HUES6 (cell line): ENCODE results near the gene SSH2.

Experiments
- H3K27ac ChIP-seq: 2 replicates; pipeline ENCODE4 v1.7.0; 2013; ENCODE audit warnings: low read depth, mild to moderate bottlenecking, low read length, inconsistent platforms
- H3K27me3 ChIP-seq: 2 replicates; pipeline ENCODE4 v1.6.1; 2013; ENCODE audit warnings: low read length; ENCODE audit not compliant: control insufficient read depth, insufficient read depth
- H3K36me3 ChIP-seq: 2 replicates; pipeline ENCODE4 v1.6.1; 2013; ENCODE audit warnings: low read length; ENCODE audit not compliant: control insufficient read depth, insufficient read depth
- H3K4me1 ChIP-seq: 2 replicates; pipeline ENCODE4 v1.6.1; 2013; ENCODE audit warnings: low read length; ENCODE audit not compliant: control insufficient read depth, insufficient read depth
- H3K4me3 ChIP-seq: 2 replicates; pipeline ENCODE4 v1.5.1; 2013; ENCODE audit warnings: low read depth, low read length
- H3K9ac ChIP-seq: one replicate; pipeline ENCODE4 v1.6.1; 2013; ENCODE audit warnings: mild to moderate bottlenecking, low read length
- H3K9me3 ChIP-seq: 2 replicates; pipeline ENCODE4 v1.6.1; 2013; ENCODE audit warnings: low read depth, low read length; ENCODE audit not compliant: control insufficient read depth, insufficient read depth

SSH2 gene

GRCh38 chr17:29757788-29758187, 172.2 kb downstream of the SSH2 start:
- Histone ChIP-seq H3K9ac (no peak overlapping the region), H3K4me1 (peaks cover 7% of the 10 kb centered on the region), H3K36me3 (no peaks in the 10 kb centered on the region), H3K27ac (no peak overlapping the region), H3K27me3 (peaks cover 16% of the 10 kb centered on the region), H3K4me3 (no peak overlapping the region), H3K9me3 (no peaks in the 10 kb centered on the region)

- H3K27me3 ChIP-seq = no peaks in the 10 kb centered on the region
- H3K4me3 ChIP-seq = no peak overlapping the region
- no peak overlapping the region for H3K27ac ChIP-seq
- H3K36me3 ChIP-seq = no peaks in the 10 kb centered on the region
- no peaks in the 10 kb centered on the region for H3K4me1 ChIP-seq
- H3K9ac ChIP-seq = no peak overlapping the region
- no peaks in the 10 kb centered on the region for H3K9me3 ChIP-seq
Measured at GRCh38 chr17:29753845-29754439, 176.1 kb downstream of the SSH2 start.

GRCh38 chr17:29749045-29749825, 180.8 kb downstream of the SSH2 start:
- no peaks in the 10 kb centered on the region for H3K9me3 ChIP-seq
- H3K4me3 ChIP-seq = no peak overlapping the region
- no peak overlapping the region for H3K9ac ChIP-seq
- H3K27ac ChIP-seq = no peak overlapping the region
- peaks cover 3% of the 10 kb centered on the region; the same call in 1 of the 2 replicates for H3K4me1 ChIP-seq
- H3K27me3 ChIP-seq = no peaks in the 10 kb centered on the region
- H3K36me3 ChIP-seq = no peaks in the 10 kb centered on the region

- no peak overlapping the region for H3K27ac ChIP-seq
- H3K9me3 ChIP-seq = no peaks in the 10 kb centered on the region
- no peak overlapping the region for H3K9ac ChIP-seq
- peaks cover 3% of the 10 kb centered on the region; the same call in 1 of the 2 replicates for H3K4me1 ChIP-seq
- H3K27me3 ChIP-seq = no peaks in the 10 kb centered on the region
- H3K4me3 ChIP-seq = no peak overlapping the region
- no peaks in the 10 kb centered on the region for H3K36me3 ChIP-seq
Measured at GRCh38 chr17:29748400-29748799, 181.6 kb downstream of the SSH2 start.

- Histone ChIP-seq H3K9ac (no peak overlapping the region), H3K36me3 (no peaks in the 10 kb centered on the region), H3K4me1 (peaks cover 3% of the 10 kb centered on the region; the same call in 1 of the 2 replicates), H3K27me3 (no peaks in the 10 kb centered on the region), H3K4me3 (no peak overlapping the region), H3K9me3 (no peaks in the 10 kb centered on the region), H3K27ac (no peak overlapping the region)
Measured at GRCh38 chr17:29747660-29748059, 182.4 kb downstream of the SSH2 start.

GRCh38 chr17:29746669-29747068, 183.4 kb downstream of the SSH2 start:
- Histone ChIP-seq H3K9me3 (no peaks in the 10 kb centered on the region), H3K36me3 (no peaks in the 10 kb centered on the region), H3K27ac (no peak overlapping the region), H3K9ac (no peak overlapping the region), H3K4me1 (peaks cover 3% of the 10 kb centered on the region; the same call in 1 of the 2 replicates), H3K27me3 (no peaks in the 10 kb centered on the region), H3K4me3 (no peak overlapping the region)

- Histone ChIP-seq H3K9me3 (no peaks in the 10 kb centered on the region), H3K4me3 (no peak overlapping the region), H3K36me3 (no peaks in the 10 kb centered on the region), H3K27ac (no peak overlapping the region), H3K27me3 (no peaks in the 10 kb centered on the region), H3K4me1 (peaks cover 3% of the 10 kb centered on the region; the same call in 1 of the 2 replicates), H3K9ac (no peak overlapping the region)
Measured at GRCh38 chr17:29744121-29744520, 185.9 kb downstream of the SSH2 start.

- H3K4me3 ChIP-seq = no peak overlapping the region
- H3K27me3 ChIP-seq = no peaks in the 10 kb centered on the region
- H3K4me1 ChIP-seq = peaks cover 3% of the 10 kb centered on the region; the same call in 1 of the 2 replicates
- no peak overlapping the region for H3K9ac ChIP-seq
- no peak overlapping the region for H3K27ac ChIP-seq
- no peaks in the 10 kb centered on the region for H3K36me3 ChIP-seq
- no peaks in the 10 kb centered on the region for H3K9me3 ChIP-seq
Measured at GRCh38 chr17:29742210-29742513, 187.9 kb downstream of the SSH2 start.

GRCh38 chr17:29740017-29740416, 190.0 kb downstream of the SSH2 start:
- no peak overlapping the region for H3K9ac ChIP-seq
- H3K27me3 ChIP-seq = no peaks in the 10 kb centered on the region
- H3K4me1 ChIP-seq = peaks cover 3% of the 10 kb centered on the region; the same call in 1 of the 2 replicates
- H3K27ac ChIP-seq = no peak overlapping the region
- H3K4me3 ChIP-seq = no peak overlapping the region
- no peaks in the 10 kb centered on the region for H3K36me3 ChIP-seq
- H3K9me3 ChIP-seq = no peaks in the 10 kb centered on the region

- no peaks in the 10 kb centered on the region for H3K27me3 ChIP-seq
- H3K27ac ChIP-seq = no peak overlapping the region
- no peak overlapping the region for H3K4me3 ChIP-seq
- H3K36me3 ChIP-seq = no peaks in the 10 kb centered on the region
- H3K4me1 ChIP-seq = peaks cover 7% of the 10 kb centered on the region; the same call in 1 of the 2 replicates
- no peak overlapping the region for H3K9ac ChIP-seq
- no peaks in the 10 kb centered on the region for H3K9me3 ChIP-seq
Measured at GRCh38 chr17:29734640-29735039, 195.4 kb downstream of the SSH2 start.

GRCh38 chr17:29733166-29733565, 196.9 kb downstream of the SSH2 start:
- peaks cover 6% of the 10 kb centered on the region; the same call in 1 of the 2 replicates for H3K9me3 ChIP-seq
- no peaks in the 10 kb centered on the region for H3K27me3 ChIP-seq
- H3K4me1 ChIP-seq = peaks cover 7% of the 10 kb centered on the region; the same call in 1 of the 2 replicates
- H3K36me3 ChIP-seq = no peaks in the 10 kb centered on the region
- H3K4me3 ChIP-seq = no peak overlapping the region
- no peak overlapping the region for H3K9ac ChIP-seq
- no peak overlapping the region for H3K27ac ChIP-seq
